NCI-H2029 (cell line): ENCODE data around the gene GGT6.
"Not testable (repeated sequence)": the region's sequence is repeated elsewhere in the genome, so short reads cannot be mapped to it uniquely, and the experiment has no call there.

ENCODE experiments used
- DNase-seq: peaks from one replicate; lab custom pipeline; 2025; lab: John Stamatoyannopoulos, UW

The GGT6 gene

DNA sequence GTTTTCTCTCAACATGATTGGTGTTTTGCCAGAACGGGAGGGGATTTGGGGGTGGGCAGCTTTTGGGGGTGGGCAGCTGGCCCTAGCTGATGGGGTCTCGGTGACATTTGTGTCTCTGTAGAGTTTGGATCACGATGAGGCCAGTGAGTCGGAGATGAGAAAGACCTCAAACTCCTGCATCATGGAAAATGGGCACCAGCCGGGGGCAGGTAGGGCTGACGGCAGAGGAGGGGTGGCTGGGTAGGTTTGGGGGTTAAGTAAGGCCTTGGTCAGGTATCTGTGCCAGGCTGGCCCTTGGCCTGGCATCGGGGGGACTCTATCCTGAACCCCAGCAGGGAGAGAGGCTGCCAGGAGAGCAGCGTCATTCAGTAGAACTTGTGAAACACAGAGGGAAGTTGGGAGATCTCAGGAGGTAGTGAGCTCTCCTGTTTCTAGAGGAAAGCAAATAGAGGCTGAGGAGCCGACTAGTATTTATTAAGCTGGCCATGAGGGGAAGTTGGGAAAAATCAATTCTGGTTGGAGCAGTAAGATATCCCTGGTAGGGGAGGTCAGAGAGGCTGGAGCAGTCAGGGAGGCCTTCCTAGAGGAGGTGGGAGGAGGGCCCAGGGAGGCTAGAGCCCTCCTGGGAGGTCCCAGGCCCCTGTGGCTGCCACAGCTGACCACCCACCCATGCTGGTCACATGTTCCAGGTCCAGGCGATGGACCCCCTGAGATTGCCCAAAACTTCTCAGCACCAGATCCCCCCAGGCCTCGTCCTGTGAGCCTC, 32.0 kb upstream of the GGT6 start:
- DNase-seq = no peak

DNA sequence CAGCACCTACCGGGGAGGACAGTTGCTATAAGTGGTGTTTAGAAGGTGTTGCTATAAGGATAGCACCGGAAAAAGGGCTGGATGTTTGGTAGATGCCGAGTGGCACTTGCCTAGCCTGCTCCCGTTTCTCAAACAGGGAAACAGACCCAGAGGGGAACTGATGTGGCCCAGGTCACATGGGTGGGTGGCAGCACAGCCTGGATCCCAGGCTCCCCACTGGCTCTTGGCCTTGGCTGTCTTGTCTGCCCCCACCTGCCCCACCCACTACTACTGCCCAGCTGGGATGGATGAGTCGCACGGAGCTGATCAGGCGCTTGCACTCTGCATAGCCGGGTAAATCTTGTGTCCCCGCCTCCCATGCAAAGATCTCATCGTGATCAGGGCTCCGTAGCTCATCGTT, 31.2 kb upstream of the GGT6 start:
- DNase-seq = no peak

DNA sequence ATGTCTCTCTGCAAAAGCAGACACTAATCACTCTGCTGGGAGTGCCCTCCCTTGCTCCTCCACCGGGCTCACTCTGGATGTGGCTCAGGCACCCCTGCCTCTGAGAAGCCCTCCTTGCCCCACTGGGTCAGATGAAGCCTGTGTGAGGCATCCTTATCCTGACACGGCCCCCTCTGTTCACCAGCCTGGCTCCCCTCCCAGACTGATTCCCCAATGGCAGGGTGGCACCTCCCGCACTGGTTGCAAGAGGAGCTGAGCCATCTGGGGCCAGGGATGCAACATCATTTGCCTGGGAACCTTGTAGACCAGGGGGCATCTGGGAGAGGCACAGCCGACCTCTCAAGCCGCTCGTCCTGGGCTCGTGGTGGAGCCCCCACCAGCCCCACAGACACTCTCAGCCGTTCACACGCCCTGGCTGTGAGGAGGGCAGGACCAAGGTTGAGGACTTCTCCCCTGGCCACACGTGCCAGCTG, 30.6 kb upstream of the GGT6 start:
- no peak for DNase-seq

GRCh38 chr17:4590042-4590441, 29.7 kb upstream of the GGT6 start:
- DNase-seq = not testable (repeated sequence)

DNA sequence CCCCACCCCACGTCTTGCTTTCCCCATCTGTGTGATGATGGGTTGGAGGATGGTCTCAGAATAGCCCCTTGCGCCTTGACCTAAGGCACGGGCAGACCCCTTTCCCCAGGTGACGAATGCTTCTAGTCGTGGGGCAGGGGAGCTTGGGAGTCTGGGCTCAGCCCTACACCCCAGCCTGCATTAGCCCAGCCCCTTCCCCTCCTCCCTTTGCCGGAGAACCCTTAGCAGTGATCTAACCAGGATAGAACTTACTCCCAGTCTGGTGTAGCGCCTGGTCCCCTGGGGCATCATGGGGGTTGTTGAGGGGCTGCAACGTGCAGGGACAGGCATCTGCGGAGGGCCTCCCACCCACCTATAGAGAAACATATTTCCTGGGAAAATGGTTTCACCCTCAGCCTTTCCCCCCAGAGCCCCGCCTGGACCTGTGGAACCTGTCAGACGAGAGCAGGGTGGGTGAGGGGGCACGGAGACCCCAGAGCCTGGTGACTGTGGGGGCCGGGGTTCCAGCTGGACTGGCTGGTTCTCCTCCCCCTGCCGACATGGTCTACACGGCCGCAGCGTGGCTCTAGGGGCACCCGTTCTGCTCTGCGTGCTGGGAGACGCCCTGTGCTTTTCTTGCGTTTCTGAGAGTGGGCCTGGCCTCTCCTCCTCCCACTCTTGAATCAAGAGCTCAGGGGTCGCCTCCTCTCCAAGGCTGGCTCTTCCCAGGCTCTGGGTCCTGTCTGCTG, 28.7 kb upstream of the GGT6 start:
- no peak for DNase-seq

DNA sequence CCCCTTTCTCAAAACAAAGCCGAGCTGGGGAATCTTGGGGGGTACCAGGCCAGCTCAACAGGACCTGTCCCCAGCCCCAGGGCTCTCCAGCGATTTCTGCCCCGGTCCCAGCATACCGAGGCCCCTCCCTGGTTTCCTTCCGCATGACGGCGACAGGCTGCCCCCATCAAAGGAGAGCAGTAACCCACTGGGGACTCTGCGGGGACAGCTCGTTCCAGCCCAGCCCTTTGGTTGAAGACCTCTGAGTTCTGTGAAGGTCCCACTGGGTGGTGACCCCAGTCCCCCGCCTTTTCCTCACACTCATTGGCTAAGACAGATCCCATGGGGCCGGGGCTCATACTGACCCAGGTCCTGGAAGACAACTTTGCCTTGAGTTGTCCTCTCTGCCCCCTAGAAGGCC, 28.0 kb upstream of the GGT6 start:
- DNase-seq = no peak

DNA sequence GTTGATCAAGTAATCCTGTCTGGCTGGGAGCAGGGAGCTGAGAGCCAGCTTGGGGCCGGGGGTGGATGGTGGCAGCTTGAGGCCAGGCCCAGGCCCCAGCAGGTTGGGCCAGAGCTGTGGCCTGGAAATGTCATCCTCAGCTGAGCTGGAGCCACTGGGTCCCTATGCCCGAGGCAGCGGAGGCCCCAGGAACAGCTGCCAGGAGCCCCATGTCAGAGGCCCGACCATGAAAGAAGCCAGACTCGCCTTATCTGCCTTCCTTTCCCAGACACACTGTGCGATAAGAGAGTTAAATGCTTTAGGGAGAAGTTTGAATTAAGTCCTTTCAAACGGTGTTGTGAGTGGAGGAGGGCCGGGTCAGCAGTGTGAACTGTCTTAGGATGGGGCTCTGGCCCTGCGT, 27.4 kb upstream of the GGT6 start:
- no peak for DNase-seq

DNA sequence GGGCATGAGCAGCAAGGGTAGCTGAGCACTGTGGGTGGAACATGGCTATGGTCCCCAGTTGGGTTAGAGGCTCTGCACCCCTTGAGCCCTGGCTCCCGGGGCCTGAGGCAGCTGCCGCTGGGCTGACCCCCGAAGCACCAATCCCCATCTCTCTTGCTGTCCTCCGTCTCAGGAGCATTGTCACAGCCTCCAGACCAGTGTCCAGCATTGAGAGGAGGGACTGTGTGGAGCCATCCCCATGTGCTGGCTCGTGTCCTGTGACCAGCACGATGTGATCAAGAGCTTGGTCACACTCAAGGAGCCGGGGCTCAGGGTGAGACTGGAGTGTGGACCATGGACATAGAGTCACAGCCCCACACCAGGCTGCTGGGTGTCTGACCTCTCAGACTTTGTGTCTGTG, 26.8 kb upstream of the GGT6 start:
- no peak for DNase-seq

- DNase-seq = no peak
Measured at GRCh38 chr17:4586043-4586442, 25.7 kb upstream of the GGT6 start.

DNA sequence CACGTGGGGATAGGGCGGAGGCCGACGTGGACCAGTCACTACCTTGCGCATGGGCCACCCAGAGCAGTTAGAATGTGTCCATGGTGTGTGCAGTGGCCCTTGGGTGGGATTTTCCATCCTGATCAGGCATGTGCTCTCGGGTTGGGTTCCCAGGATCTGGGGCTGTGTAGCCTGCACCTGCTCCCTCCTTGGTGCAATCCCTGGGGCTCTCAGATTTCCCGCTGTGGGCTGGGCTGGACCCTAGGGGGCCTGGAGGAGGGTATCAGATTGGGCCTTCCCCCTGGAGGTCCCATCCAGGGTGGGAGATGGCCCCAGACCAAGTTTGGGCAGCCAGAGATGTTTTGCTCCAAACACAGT, 25.2 kb upstream of the GGT6 start:
- no peak for DNase-seq

DNA sequence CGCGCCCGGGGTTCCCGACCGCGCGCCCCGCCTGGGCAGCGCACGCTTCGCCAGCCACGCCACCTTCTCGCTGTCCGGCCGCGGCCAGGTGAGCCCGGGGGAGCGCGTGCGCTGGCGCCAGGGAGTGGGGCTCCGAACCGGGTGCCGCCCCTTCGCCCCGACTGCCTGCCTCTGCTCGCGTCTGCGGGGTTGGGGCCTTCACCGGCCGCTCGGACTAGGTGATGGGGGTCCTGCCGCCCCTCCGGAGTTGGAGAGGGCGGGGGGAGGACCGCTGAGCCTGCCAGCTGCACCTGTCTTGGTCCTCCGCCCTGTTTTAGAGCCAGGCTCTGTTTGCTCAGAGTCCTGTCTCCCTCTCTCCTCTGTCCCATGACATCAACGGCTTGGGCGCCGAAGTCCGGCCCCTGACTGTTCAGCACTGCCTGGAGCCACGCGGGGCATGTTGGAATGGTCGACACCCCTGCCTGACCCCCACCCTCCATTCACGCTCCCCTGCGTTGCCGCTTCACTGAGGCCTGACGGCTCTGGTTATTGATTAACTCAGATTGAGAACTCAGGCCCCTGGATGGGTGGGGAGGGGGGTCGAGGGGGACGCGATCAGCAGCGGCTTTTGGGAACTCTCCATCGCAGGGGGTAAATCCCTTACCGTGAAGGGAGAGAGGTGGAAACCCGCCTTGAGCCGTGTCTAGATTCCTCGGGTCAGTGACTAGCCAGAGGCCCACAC, 24.7 kb upstream of the GGT6 start:
- DNase-seq = no peak

DNA sequence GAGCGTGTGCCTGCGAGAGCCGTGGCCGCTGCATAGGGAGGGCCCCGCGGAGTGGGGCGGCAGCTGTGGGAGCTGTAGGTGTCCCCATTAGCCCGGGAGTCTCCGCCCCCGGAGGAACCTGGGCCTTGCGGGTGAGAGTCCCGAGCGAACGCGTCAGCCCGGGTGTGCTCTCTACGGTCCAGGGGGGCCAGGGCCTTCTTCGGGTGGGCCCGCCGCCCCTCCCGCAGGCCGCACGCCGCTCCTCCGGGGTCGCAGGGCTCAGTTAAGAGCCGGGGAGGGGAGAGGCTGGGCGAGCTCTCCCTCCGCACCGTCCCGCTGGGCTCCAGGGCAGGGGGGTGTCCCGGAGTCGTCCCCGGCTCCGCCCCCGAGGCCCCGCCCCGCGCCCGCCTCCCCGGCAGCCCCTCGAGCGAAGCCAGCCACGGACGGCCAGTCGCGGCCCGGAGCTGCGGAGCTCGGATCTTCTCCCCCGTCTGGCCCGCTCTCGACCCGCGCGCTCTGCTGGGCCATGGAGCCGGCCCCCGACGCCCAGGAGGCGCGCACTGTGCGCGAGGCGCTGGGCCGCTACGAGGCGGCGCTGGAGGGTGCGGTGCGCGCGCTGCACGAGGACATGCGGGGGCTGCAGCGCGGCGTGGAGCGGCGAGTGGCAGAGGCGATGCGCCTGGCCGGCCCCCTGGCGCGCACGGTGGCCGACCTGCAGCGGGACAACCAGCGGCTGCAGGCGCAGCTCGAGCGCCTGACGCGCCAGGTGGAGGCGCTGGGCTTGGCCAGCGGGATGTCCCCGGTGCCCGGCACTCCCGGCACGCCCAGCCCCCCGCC, 23.9 kb upstream of the GGT6 start, which contains the start of gene SMTNL2:
TSS of gene SMTNL2 (plus strand) at position 429 of the 816 bp plus-strand sequence. CDS start at position 506, 77 bp downstream.
- DNase-seq = no peak

DNA sequence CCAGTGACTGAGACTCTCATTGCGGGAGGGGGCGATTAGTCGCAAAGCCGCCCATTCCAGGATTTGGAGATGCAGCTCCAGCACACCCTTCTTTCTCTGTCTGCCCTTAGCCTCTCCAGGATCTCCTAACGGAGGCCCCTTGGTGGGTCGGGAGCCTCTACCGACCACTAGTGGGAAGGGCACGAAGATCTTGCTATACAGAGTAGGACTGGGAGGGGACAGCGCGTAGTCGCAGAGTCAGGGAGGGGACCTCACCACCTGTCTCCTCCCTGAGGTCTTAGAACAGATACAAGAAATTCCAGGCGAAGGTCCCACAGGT, 23.4 kb upstream of the GGT6 start:
- DNase-seq = no peak

DNA sequence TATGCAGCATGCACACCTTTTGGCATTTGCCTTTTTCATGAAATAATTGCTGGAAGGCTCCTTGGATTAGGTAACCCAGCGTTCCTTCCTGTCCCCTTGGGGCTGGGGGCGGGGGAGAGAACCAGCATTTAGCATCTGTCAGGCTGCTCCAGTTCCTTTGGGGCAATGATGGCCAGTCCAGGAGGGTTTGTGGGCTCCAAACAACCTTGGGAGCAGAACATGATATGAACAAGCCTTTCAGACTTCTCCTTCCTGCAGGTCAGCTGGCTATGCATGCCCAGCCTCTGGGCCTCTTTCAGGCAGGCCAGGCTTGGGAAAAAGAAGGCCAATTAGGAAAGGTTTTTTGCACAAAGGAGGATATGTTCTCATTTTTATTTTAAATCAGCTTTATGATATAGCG, 22.8 kb upstream of the GGT6 start:
- no peak for DNase-seq

GRCh38 chr17:4582691-4583090, 22.3 kb upstream of the GGT6 start:
- no peak for DNase-seq

DNA sequence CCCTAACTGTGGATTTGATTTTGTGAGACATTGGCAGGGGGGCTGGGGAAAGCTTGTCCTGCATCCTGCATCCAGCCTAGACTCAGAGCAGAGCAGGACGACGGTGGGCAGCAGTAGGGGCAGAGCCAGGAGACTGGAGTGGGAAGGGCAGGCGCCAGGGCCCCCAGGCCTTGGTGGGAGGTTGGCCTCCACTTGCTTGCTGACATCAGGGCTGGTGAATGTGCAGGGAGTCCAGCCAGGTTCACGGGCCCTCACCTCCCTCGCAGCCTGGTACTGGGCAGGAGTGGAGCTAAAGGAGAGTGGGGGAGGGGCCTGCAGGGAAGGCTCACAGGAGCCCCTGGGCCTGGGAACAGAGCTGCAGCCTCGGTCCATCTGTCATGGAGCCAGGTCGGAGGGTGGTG, 21.7 kb upstream of the GGT6 start:
- no peak for DNase-seq

GRCh38 chr17:4580291-4580690, 19.9 kb upstream of the GGT6 start:
- DNase-seq = no peak

DNA sequence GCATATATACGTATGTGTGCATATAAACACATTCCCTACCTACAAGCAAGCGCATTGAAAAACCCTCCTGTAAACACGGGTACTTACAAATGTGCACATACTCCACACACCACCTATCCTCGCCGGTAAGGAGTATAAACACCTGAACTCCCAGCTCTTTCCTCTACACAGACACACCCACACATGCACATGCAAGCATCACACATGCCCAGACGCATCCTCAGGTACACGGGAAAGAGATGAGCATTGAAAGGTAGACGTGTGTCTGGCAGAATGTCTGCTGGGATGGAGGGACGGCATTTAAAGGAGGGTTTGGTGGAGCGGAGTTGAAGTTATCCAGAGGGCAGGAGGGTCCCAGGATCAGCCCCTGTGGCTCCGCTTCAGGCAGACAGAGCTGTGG, 19.3 kb upstream of the GGT6 start:
- no peak for DNase-seq

- not testable (repeated sequence) for DNase-seq
Measured at GRCh38 chr17:4578349-4578748, 18.0 kb upstream of the GGT6 start.

DNA sequence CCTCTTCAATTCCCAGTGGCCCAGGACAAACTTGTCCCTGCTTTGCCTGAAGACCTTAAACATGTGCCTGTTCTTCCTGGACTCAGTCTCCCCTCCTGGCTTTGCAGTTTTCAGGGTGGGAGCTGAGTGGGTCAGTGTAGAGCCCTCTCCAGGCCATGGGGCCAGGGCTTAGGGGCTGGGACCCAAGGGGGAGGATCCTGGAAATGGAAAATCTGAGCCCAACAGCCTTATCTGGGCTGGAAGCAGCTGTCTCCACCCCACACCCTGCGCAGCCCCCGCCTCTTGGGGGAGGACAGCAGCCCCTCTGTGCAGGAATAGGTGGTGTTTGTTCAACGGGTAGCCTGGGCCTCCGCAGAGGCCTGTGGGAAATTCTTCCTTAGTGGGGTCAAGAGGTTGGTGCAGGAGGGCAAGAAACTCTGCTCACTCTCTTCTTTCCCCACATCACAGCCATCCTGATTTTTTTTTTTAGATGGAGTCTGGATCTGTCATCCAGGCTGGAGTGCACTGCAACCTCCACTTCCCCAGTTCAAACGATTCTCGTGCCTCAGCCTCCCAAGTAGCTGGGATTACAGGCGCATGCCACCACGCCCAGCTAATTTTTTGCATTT, 17.1 kb upstream of the GGT6 start:
- no peak for DNase-seq

DNA sequence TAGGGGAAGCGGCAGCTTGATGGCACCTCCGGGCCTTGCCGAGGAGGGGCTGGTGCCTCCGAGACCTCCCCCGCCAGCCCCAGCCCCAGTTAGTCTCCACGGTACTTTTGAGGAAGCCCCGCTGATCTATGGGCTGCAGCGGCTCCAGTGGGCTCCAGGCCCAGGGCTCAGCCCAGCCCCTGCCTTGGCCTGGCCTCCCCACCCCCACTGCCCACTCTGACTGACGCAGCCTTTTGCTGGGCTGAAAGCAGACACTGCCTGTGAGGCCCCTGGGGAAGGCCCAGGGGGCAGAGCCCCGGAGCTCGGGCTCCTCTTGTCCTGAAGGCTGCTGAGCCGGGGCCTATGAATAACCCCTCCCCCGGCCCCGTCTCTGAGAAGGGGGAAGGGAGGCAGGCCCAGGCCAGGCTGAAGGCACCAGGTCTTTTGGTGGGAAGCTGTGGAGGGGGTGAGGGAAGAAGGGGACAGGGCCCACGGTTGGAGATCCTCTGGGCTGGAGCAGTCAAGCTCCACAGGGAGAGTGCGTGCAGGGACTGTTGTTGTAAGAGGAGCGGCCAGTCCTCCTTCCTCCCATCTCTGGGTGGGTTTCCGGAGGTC, 16.4 kb upstream of the GGT6 start:
- DNase-seq = no peak
